Kasumi-1 (cell line): ENCODE data around the gene PTCH1.
A peak's percentile ranks its signal among the peaks of the same experiment; 100 is the strongest.

Experiments
- DNase-seq, 2 experiments: peaks; one replicate each; lab custom pipeline; 2025; lab: John Stamatoyannopoulos, UW

PTCH1 gene

DNA sequence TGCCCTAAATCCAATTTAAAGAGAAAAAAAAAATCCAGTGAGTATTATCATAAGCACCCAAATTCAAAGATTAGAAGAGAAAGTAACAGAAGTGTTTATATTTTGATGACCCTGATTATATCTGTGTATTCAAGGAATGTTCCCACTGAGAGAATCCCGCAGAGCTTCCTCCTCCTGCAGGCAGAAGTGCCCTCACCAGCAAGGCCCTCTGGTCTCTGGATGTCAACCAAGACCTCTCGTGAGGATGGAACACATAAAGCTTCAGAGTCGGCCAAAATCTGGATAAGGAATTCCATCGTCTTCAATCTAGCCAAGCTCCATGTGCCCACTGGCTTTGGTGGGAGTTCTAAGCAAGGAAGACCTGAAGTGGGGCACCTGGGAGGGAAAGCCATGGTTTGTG, 18.1 kb downstream of the PTCH1 start:
- no peak for DNase-seq

DNA sequence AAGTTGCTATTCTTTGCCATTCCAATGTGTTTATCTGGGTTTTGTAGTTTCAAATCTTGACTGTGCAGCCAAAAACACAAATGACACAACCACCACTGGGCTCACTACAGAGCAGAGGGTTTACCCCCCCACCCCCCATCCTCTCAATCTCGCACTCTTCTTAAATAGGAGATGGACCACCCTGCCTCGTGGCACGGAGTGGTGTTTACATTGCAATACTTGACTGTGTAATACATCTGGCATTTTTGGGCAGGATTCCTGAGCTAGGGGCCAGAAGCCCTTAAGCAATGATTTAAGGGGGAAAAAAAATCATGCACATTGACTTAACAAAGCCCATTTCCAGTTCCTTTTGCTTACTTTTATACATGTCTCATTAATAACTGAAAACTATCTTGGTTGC, 19.0 kb downstream of the PTCH1 start:
- DNase-seq = no peak

DNA sequence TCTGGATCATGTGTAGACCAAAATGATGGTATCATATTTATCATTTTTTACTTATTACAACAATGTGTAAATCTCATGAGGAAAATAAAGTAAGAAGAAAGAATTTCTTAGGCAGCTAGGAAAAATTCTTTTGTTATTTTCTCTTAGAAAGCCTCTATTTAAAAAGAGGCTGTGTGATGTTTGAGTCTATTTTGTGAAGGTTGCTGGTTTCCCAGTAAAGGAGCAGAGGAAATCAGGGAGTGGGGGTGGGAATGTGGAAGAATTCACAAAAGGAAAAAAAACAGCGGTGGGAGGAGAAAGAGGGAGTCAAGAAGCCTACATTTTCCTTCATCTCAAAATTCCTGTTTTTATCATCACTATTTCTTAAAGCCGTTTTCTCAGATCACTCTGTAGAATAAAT, 20.1 kb downstream of the PTCH1 start:
- no peak for DNase-seq

DNA sequence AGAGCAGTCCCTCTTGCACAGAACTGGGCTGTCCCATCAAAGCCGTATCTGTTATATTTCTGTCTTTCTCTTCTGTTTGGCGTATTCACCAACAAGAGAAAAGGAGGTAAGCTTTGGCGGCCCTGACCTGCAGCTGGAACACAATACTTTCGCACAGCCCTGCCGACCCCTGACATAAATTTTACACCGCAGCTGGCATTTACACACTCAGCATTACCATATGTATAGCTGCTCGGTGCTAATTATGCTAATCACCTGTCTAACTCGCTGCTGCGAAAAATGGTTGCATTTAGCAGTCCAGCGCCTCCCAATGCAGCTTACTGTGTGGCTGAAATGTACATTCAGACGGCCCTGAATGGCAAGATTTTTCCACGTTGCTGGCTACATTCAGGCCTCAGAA, 20.8 kb downstream of the PTCH1 start:
- DNase-seq = no peak

DNA sequence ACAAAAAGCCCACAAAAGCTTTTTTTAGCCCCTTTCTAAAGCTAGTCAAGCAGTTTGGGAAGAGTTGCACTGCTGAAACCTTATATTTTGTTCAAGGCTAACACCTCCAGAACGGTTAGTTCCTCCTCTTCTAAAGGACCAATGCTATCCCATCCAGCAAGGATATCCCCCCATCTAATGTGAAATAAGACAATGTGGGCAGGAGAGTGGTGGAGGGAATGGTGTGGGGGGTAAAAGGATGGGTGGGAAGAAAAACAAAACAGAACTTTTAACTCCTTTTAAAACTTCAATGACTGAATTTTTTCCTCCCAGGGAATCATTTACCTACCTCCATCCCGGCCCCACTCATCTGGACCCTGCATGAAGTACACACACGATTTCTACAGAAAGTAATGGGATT, 21.2 kb downstream of the PTCH1 start:
- no peak for DNase-seq

DNA sequence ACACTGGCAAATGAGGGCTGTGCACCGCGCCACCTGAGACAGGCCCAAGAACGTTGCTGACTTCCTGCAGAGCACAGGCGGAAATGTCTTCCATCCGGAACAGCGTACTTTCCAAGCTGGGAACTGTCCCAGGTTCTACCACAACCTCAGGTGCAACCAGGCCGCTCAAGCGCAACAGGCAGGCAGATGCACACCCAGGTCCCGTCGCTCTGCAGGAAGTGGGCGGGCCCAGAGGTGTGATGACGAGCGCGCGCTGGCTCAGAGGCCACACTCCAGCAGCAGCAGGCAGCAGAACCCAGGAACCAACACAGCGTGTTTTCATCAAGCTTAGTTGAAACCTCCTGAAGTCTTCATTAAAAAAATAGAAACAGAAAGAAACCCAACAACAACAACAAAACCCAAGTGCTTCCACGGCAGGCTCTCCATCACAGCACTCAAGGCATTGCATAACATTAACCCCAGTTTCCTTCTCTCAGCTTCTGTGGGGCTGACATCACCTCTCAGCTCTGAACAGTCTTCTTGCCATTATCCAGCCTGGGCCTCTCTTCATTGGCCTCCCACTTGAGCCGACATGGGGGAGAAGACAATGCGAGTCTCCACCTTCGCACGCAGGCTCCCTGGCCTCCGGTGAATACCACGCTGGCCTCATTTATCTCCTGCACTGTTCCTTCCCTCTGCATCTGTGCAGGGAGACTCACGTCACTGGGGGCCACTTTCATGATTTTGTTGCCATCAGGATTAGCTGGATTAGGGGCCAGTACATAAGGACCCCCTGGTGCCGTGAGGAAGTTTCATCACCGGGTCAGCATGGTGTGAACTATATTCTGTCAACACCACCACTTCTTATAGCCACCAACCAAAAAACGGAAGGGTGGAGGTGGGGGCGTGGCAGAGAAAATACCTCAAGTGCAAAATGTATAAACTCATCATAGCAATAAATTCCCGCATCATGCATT, 22.1 kb downstream of the PTCH1 start:
- peak; percentile 20 to 49 for DNase-seq

DNA sequence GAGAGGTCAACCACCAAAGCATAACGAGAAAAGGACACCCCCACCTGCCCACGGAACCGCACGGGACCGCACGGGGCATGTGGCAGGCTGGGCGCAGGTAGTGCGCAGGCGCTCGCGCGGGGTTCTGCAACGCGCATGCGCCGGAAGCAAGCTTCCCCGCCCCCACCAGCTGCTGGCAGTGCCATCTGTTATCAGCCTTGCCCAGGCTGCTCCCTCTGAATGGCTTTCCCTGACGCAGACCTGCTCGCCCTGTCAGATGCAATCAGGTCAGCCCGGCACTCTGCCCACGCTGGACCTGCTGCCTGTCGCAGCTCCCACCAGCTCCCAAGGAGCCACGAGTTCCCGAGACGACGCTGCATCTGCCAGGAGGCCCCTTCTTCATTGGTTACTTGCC, 22.8 kb downstream of the PTCH1 start:
- no peak for DNase-seq

DNA sequence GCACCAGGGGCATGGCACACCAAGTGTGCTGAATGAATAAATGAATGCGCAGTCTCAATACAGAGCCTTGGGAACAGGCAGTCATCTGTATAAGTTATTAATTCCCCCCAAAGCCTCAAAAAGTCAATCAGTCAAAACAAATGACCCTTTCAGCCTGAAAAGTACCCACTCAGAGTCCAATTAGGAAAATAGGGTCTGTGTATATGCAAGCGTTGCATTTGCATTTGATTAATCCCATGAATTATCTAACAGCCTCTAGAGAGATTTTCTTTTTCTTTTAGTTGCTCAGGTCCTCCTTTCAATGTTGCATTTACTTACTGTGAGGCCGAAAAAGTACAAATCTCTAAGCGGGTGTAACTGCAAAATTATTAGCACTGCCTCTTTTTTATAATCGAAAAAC, 23.4 kb downstream of the PTCH1 start:
- DNase-seq = no peak

DNA sequence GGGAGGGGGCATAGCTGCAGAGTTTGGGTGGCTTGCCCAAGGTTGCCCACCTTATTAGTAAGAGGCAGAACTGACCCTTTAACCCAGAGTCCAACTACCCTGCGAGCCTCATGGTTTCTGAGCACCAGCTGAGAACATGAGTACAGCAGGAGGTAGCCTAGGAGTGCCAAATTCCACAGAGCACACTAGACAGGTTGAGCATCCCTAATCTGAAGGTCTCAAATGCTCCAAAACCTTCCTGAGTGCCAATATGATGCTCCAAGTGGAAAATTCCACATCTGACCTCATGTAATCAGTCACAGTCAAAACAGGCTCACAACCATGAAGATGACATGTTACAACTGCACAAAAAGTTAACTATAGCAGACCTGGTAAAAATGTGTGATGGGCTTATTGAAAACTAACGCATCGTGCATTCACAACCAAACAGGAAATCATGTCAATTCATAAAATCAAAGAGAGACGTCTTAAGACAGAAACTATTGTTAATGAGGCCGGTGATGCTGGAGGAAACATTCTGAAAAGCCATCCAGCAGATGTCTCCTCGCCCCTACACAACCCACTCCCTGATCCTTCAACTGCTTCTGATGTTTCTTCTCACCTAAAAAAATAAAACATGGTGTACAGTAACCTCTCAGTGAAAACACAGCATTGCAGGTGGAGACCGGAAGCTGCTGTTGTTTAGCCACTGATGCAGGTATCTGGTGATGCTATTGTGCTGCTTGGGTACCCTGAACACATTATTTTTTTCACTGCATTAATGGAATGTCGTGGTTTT, 25.0 kb downstream of the PTCH1 start:
- DNase-seq = no peak

DNA sequence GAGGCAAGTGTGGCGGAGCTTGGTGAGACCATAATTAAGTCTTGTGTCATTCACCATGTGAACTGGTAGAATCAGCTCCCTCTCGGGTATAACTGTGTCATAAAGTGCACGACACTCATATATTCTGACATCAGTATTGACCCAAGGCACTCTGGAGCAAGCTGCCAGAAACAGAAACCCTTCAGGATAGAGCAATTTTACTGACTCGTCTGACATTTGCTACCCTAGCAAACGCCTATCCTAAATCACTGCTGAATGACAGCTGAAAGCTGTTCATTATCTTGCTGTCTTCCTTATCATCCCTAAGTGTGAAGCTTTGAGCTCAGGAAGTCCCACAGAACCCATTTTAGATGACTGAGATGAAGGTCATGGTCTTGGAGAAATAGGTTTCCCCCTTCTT, 27.8 kb downstream of the PTCH1 start:
- no peak for DNase-seq

DNA sequence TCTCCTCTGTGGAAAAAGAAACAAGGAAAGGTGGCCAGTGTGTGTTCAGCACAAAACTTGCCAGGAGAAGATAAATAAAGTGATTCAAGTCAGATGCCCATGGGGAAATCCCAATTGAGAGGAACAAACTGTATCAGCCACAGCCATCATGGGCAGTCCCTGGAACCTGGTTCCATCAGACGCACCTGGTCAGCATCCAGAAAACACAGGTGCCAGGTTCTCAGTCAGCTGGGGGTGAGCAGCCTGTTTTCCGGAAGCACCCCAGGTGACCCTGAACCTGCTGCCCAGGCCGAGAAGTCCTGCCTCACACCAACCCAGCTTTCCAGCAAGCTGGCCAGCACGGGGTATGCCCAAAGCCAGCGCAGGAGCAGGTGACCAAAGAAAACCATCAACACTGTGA, 30.5 kb downstream of the PTCH1 start:
- DNase-seq = no peak

DNA sequence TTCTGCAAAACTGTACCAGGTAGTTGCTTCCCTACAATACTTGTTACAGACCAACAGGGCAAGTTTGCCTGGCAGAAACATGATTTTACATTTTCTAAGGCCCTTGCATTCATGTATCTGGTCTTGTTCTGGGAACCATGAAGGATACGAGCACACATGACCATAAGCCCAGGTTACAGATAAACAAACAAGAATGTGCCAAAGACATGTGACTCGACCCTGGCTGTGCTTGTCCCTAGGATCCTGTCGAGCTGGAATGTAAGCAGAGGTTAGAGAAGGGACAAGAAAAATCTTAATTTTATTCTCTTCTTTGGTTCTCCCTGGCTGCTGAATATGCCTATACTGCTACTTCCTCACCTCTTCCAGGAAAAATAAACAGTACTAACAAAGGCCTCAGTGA, 32.5 kb downstream of the PTCH1 start:
- no peak for DNase-seq

DNA sequence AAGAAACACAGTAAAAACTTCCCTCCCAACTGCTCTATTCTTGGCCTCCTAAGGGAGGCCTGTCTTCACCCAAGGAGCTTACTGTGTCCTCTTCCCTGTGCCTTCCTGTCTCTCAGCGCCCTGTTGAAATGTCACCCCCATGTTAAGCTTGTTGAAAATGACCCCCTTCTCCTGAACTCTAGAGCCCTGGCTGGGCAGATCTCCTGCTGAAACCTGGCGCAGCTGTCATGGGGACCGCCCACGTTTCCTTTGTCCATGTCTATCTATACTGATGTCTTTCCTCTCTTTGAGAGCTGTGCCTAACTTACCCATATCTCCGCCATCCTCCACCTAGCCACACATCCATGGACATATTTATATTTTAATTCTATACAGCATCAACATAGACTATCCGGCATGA, 33.3 kb downstream of the PTCH1 start:
- DNase-seq = no peak

DNA sequence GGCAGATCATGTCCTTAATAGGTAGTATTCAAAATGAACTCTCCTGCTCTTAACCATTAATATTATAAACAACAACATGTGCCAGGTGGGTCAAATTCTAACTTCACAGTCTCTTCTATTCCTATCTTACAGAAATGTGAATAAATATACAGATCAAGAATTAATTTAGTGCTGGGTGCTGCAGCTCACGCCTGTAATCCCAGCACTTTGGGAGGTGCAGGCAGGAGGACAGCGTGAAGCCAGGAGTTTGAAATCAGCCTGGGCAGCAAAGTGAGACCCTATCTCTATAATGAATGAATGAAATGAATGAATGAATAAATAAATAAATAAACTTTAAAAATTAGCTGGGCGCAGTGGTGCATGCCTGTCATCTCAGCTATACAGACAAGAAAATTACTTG, 34.1 kb downstream of the PTCH1 start:
- no peak for DNase-seq

DNA sequence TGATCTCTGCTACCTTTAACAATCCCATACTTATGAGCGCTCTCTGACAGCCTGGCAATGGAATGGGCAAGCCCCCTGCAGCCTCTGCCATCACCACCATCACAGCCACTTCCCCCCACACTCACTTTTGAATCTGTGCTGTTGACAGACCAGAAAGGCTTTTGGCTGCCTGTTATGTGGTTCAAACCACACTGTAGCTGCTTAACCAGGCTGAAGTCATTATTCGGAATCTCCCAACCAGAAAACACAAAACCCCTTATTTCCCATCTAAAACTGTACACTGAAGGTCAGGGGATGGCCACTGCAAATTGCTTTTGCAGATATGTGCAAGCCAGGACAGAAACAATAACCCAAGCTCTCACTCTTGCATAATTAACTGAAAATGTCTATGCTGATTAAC, 35.8 kb downstream of the PTCH1 start:
- DNase-seq = no peak

DNA sequence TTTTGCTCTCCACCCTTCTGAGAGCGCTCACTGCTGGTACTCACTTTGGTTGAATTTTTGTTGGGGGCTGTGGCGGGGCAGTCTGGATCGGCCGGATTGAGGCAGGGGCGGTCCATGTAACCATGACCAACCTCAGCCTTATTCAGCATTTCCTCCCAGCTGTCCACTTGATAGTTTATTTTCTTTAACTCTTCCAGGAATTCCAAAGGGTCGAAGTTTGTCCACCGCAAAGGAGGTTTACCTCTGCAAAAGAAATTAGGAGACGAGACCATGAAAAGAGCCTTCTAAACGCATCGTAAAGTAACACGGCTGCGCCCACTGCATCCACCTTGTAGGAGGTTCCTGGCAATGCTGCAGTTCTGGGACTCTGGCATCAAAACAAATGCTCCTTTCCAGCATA, 36.4 kb downstream of the PTCH1 start:
- no peak for DNase-seq

DNA sequence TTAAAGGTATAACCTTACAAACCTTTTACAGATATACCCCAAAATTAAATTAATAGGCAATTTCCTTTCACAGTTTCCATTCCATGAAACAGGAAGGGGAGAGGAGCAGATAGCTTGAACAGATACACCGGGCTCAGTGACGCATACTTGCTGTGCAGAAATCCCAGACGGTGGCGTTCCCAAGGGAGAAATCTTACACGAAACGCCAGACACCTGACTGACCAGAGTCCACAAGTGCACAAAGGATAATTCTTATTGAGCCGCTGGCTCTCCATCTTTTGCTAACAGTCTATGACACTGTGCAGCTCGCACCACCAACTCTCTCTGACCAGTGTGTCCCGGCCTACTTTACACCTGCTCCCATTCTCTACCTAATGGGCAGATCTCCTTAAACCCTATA, 37.4 kb downstream of the PTCH1 start:
- no peak for DNase-seq

DNA sequence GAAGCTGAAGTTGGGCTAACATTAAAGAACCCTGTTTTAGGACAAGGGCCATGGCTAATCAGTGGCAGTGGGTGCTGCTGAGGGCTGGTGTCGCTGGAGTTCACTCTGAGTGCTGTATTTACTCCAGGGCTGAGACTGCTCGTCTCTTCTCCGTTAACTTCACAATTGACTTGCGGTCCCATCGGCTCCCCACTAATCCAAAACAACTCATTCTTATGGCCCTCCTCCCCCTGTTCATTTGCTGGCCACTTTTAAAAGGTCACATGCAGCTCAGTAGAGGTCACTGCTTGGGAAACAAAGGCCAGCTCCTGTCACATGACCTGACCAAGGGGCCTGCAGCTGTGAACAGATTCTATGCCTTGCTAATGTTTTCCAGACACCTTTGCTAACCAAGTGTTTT, 38.4 kb downstream of the PTCH1 start:
- no peak for DNase-seq

DNA sequence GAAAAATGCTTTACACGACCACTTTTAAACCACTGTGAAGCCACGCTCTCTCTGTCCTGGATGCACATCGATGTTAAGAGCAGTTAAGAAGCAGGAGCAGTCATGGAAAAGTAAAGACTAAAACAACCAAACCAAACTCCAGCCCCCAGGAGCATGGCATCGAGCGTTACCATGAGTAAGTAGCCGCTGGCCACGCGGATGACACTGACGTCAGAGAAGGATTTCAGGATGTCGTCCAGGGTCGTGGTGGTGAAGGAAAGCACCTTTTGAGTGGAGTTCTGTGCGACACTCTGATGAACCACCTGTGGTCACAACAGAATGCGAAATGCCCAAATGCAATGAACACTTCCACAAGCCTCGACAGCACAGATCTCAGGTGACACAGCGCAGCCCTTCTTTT, 38.9 kb downstream of the PTCH1 start:
- DNase-seq = no peak

DNA sequence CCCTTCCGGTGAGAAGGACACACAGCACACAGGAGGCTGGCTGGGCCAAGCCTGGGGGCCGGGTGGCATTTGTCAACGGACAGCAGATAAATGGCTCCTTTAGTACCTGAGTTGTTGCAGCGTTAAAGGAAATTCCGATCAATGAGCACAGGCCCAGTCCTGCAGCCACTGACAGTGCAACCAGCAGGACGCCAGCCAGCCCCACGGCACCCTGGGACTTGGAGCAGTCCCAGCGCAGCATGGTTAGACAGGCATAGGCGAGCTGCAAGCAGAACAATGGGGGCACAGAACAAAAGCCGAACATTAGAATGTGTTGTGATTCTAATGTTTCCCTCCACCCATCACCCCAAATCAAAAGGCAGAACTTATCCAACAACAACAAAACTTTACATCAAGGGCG, 39.3 kb downstream of the PTCH1 start:
- no peak for DNase-seq

DNA sequence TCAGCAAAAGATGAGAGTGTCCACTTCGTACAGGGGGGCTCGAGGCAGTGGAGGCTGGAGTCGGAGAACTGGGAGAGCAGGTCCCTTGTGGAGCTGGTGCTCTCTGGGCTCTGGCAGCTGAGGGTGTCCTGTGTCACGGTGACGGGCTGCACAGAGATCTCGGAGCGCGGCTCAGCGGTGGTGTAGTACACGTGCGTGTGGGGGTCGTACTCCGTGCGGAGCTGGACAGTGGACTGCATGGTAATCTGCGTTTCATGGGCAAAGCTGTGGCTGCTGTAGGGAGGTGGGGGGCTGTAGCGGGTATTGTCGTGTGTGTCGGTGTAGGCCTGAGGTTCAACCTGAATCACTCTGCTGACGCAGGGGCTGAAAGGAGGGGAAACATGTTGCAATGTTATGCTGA, 48.0 kb downstream of the PTCH1 start:
- DNase-seq = no peak

DNA sequence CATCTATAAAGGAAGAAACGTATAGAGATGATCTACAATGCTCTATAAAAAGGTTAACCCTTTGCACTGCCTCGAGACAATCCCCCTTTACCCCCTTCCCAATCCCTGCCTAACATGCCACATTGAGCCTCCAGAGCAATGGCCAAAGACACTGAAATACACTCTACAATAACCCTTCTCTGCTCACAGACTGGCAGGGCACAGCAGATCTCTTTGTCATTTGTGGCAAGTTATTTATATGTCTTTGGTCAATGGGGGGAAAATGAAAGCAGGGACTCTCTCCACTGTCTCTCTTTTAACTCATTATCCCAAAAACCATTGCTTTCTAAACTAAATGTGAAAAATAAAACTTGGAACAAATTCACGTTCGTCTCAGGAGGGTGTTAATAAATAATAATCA, 51.7 kb downstream of the PTCH1 start:
- DNase-seq = no peak
